BLaER1 (cell line): ENCODE results near the gene PDE4B.
A peak's percentile ranks its signal among the peaks of the same experiment; 100 is the strongest.
"Not testable (repeated sequence)": the region's sequence is repeated elsewhere in the genome, so short reads cannot be mapped to it uniquely, and the experiment has no call there.

Experiments used
- H3K27ac ChIP-seq: shearing (Covaris generic); formaldehyde crosslinking; 2 replicates; pipeline ENCODE4 v1.8.1; 2022
- H3K27me3 ChIP-seq: shearing (Covaris generic); formaldehyde crosslinking; 2 replicates; pipeline ENCODE4 v1.8.1; 2022
- H3K36me3 ChIP-seq: shearing (Covaris generic); formaldehyde crosslinking; 2 replicates; pipeline ENCODE4 v1.8.1; 2022
- H3K4me1 ChIP-seq: shearing (Covaris generic); formaldehyde crosslinking; 2 replicates; pipeline ENCODE4 v1.8.1; 2022
- H3K4me2 ChIP-seq: shearing (Covaris generic); formaldehyde crosslinking; 2 replicates; pipeline ENCODE4 v1.8.1; 2022
- H3K4me3 ChIP-seq: shearing (Covaris generic); formaldehyde crosslinking; 2 replicates; pipeline ENCODE4 v1.8.1; 2022
- H3K9ac ChIP-seq: shearing (Covaris generic); formaldehyde crosslinking; 2 replicates; pipeline ENCODE4 v1.8.1; 2022
- H3K9me3 ChIP-seq: shearing (Covaris generic); formaldehyde crosslinking; 2 replicates; pipeline ENCODE4 v1.8.1; 2022
- H4K20me1 ChIP-seq: shearing (Covaris generic); formaldehyde crosslinking; 2 replicates; pipeline ENCODE4 v1.8.1; 2022
- Cebpa-rat ChIP-seq: shearing (Covaris generic); IDR thresholded peaks from 2 replicates; pipeline ENCODE4 v1.8.1; 2022

PDE4B gene

GRCh38 chr1:66399888-66400529, 607.3 kb downstream of the PDE4B start:
- Histone ChIP-seq H4K20me1 (no peaks in the 10 kb centered on the region), H3K4me1 (peaks cover 94% of the 10 kb centered on the region), H3K9ac (no peak overlapping the region), H3K27ac (no peak overlapping the region), H3K9me3 (no peaks in the 10 kb centered on the region), H3K36me3 (no peaks in the 10 kb centered on the region), H3K4me2 (peak overlapping the region; percentile 9; the same call in 1 of the 2 replicates), H3K27me3 (no peaks in the 10 kb centered on the region), H3K4me3 (no peak overlapping the region)
- TF ChIP-seq Cebpa-rat = no peak

GRCh38 chr1:66400660-66401059, 608.0 kb downstream of the PDE4B start:
- no peak overlapping the region for H3K4me3 ChIP-seq
- H3K4me1 ChIP-seq = peaks cover 94% of the 10 kb centered on the region
- peak overlapping the region; percentile 76 for H3K4me2 ChIP-seq
- H3K27ac ChIP-seq = peak overlapping the region; percentile 78
- no peaks in the 10 kb centered on the region for H4K20me1 ChIP-seq
- no peaks in the 10 kb centered on the region for H3K36me3 ChIP-seq
- no peak for TF ChIP-seq Cebpa-rat
- no peak overlapping the region for H3K9ac ChIP-seq
- no peaks in the 10 kb centered on the region for H3K9me3 ChIP-seq
- no peaks in the 10 kb centered on the region for H3K27me3 ChIP-seq

GRCh38 chr1:66401244-66401643, 608.5 kb downstream of the PDE4B start:
- Histone ChIP-seq H3K4me1 (peaks cover 90% of the 10 kb centered on the region), H3K4me2 (peak overlapping the region; percentile 76), H3K4me3 (no peak overlapping the region), H3K27ac (peak overlapping the region; percentile 78), H3K36me3 (no peaks in the 10 kb centered on the region), H3K9ac (no peak overlapping the region; the same call in 1 of the 2 replicates), H4K20me1 (no peaks in the 10 kb centered on the region), H3K9me3 (0 out of 2 replicates have a peak, but pooled peaks cover 4% of the 10 kb centered on the region), H3K27me3 (no peaks in the 10 kb centered on the region)
- TF ChIP-seq Cebpa-rat = no peak

GRCh38 chr1:66402194-66402593, 609.5 kb downstream of the PDE4B start:
- no peaks in the 10 kb centered on the region for H4K20me1 ChIP-seq
- peak overlapping the region; percentile 76 for H3K4me2 ChIP-seq
- H3K9ac ChIP-seq = peak overlapping the region; percentile 33

GRCh38 chr1:66403007-66403731, 610.5 kb downstream of the PDE4B start:
- Histone ChIP-seq H4K20me1 (no peaks in the 10 kb centered on the region), H3K4me3 (no peak overlapping the region; the same call in 1 of the 2 replicates), H3K4me1 (peaks cover 71% of the 10 kb centered on the region), H3K9ac (peak overlapping the region; percentile 17; the same call in 1 of the 2 replicates), H3K27me3 (no peaks in the 10 kb centered on the region), H3K36me3 (no peaks in the 10 kb centered on the region), H3K9me3 (peaks cover 8% of the 10 kb centered on the region), H3K4me2 (peak overlapping the region; percentile 76), H3K27ac (peak overlapping the region; percentile 77)
- no peak for TF ChIP-seq Cebpa-rat

More at GRCh38 chr1:66402194-66402593, 609.5 kb downstream of the PDE4B start:
- H3K36me3 ChIP-seq = no peaks in the 10 kb centered on the region
- H3K4me3 ChIP-seq = peak overlapping the region; percentile 29; the same call in 1 of the 2 replicates
- TF ChIP-seq Cebpa-rat = 0 out of 2 replicates have a peak, but pooled peaks have one; percentile 38
- H3K27me3 ChIP-seq = no peaks in the 10 kb centered on the region
- 0 out of 2 replicates have a peak, but pooled peaks cover 4% of the 10 kb centered on the region for H3K9me3 ChIP-seq
- H3K4me1 ChIP-seq = peaks cover 80% of the 10 kb centered on the region
- H3K27ac ChIP-seq = peak overlapping the region; percentile 78

- Histone ChIP-seq H3K27ac (peak overlapping the region; percentile 77), H3K36me3 (no peaks in the 10 kb centered on the region), H3K4me1 (peaks cover 56% of the 10 kb centered on the region), H3K9me3 (peaks cover 26% of the 10 kb centered on the region), H3K4me2 (peak overlapping the region; percentile 76), H3K27me3 (no peaks in the 10 kb centered on the region), H3K4me3 (no peak overlapping the region), H4K20me1 (no peaks in the 10 kb centered on the region), H3K9ac (no peak overlapping the region)
- TF ChIP-seq Cebpa-rat = no peak
Observed at GRCh38 chr1:66405061-66405460, 612.4 kb downstream of the PDE4B start.

GRCh38 chr1:66411449-66411848, 618.8 kb downstream of the PDE4B start:
- not testable (repeated sequence) for H3K36me3 ChIP-seq, H3K9ac ChIP-seq, H3K27ac ChIP-seq, H4K20me1 ChIP-seq, H3K27me3 ChIP-seq, H3K4me3 ChIP-seq, H3K4me2 ChIP-seq
- H3K4me1 ChIP-seq = peaks cover 20% of the 10 kb centered on the region
- H3K9me3 ChIP-seq = peaks cover 44% of the 10 kb centered on the region

- H3K9ac ChIP-seq = no peak overlapping the region
- H3K4me1 ChIP-seq = peaks cover 20% of the 10 kb centered on the region
- H3K4me2 ChIP-seq = 0 out of 2 replicates have a peak overlapping the region, but pooled peaks have one; percentile 33
- H3K4me3 ChIP-seq = no peak overlapping the region
- no peak overlapping the region for H3K27ac ChIP-seq
- TF ChIP-seq Cebpa-rat = no peak
- H3K36me3 ChIP-seq = no peaks in the 10 kb centered on the region
- no peaks in the 10 kb centered on the region for H3K27me3 ChIP-seq
- H3K9me3 ChIP-seq = peaks cover 56% of the 10 kb centered on the region
- no peaks in the 10 kb centered on the region for H4K20me1 ChIP-seq
Observed at GRCh38 chr1:66412704-66413103, 620.0 kb downstream of the PDE4B start.

GRCh38 chr1:66413136-66413837, 620.6 kb downstream of the PDE4B start:
- Histone ChIP-seq H3K4me1 (peaks cover 20% of the 10 kb centered on the region), H3K4me2 (peak overlapping the region; percentile 33), H3K9me3 (peaks cover 57% of the 10 kb centered on the region), H3K36me3 (no peaks in the 10 kb centered on the region), H3K27ac (no peak overlapping the region), H3K4me3 (no peak overlapping the region), H4K20me1 (no peaks in the 10 kb centered on the region), H3K27me3 (no peaks in the 10 kb centered on the region), H3K9ac (no peak overlapping the region)
- no peak for TF ChIP-seq Cebpa-rat

- H3K4me2 ChIP-seq = peak overlapping the region; percentile 33
- peaks cover 57% of the 10 kb centered on the region for H3K9me3 ChIP-seq
- H3K4me1 ChIP-seq = peaks cover 20% of the 10 kb centered on the region
- no peak overlapping the region for H3K9ac ChIP-seq
- H3K27me3 ChIP-seq = no peaks in the 10 kb centered on the region
- TF ChIP-seq Cebpa-rat = no peak
- H3K4me3 ChIP-seq = no peak overlapping the region
- H3K27ac ChIP-seq = no peak overlapping the region
- no peaks in the 10 kb centered on the region for H4K20me1 ChIP-seq
- no peaks in the 10 kb centered on the region for H3K36me3 ChIP-seq
Observed at GRCh38 chr1:66413838-66414175, 621.1 kb downstream of the PDE4B start.
